ENCODE results near the gene POLR2B. TPM values are rescaled to one million over a fixed set of nuclear protein-coding genes. Genes with fewer than 3 reads are reported as not detected.
A peak's percentile ranks its signal among the peaks of the same experiment; 100 is the strongest.
"Not testable (repeated sequence)": the region's sequence is repeated elsewhere in the genome, so short reads cannot be mapped to it uniquely, and the experiment has no call there.

POLR2B gene
- total and polyA plus RNA-seq, 4 donors = 18.7 to 69.6 (median 48.2) TPM

DNA sequence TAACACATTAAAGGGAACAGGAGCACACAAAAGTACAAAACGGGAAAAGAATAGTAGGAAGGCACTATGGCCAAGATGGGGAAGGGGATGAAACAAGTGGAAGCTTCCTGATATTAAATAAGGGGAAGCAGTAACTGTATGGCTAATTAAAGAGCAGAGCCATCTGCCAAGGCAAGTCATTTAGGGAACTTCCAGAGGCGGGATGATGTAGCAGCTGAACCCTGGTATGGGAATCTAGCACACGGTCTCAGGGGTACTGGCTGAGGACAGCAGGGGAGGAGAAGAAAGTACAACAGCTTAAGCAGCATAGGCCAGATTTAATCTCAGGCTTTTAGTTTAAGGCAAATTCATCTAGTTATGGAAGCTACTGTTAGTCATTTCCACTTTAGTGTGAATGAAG, 72.4 kb downstream of the POLR2B start:
- intact Hi-C loops (cut with DNase I) = no loop called here
- no peaks in the 10 kb centered on the region for H3K36me3 ChIP-seq (ENCODE audit: control insufficient read depth in 1 of 2, insufficient read depth in 2 of 2, low read length in 1 of 2)
- peak overlapping the region; percentile 69 to 72 for H3K27ac ChIP-seq (ENCODE audit: low read depth in 1 of 2, low read length in 2 of 2)
- H3K27me3 ChIP-seq (ENCODE audit: control insufficient read depth in 1 of 2, insufficient read depth in 2 of 2, low read length in 1 of 2) = no peaks in the 10 kb centered on the region
- WGBS, 2 donors = 31 to 34% methylated on average over 3 of the region's 3 CpGs
- peak; percentile 26 for ATAC-seq (ENCODE audit: low FRiP score)
- H3K4me3 ChIP-seq (ENCODE audit: low read length in 2 of 2) = no peak overlapping the region
- no peak for DNase-seq
- H3K9me3 ChIP-seq (ENCODE audit: control insufficient read depth, low read length) = no peaks in the 10 kb centered on the region
- H3K4me1 ChIP-seq (ENCODE audit: control insufficient read depth in 1 of 2, insufficient read depth in 2 of 2, low read length in 2 of 2) = peaks cover 0 to 29% of the 10 kb centered on the region in 2 donors

DNA sequence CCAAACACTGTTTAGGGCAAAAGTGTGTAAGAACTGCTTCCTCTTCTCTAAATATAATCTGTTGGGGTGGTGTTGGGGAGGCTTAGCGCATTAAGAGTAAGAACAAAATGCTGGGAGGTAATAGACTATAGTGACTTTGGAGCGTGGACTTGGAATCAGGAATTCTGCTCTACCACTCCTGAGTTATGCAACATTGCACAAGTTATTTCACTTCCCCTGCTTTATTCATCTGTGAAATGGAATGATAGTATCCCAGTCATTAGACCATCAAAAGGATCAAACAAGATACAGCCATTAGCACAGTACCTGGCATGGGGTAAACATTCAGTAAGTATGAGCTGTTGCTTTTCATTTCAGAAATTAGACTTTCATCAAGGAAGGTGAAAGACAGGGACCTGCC, 72.8 kb downstream of the POLR2B start:
- ATAC-seq (ENCODE audit: low FRiP score) (no peak), DNase-seq (no peak)
- Histone ChIP-seq H3K4me3 (ENCODE audit: low read length in 2 of 2) (no peak overlapping the region), H3K27ac (ENCODE audit: low read depth in 1 of 2, low read length in 2 of 2) (peak overlapping the region; percentile 30 to 69), H3K27me3 (ENCODE audit: control insufficient read depth in 1 of 2, insufficient read depth in 2 of 2, low read length in 1 of 2) (no peaks in the 10 kb centered on the region), H3K9me3 (ENCODE audit: control insufficient read depth, low read length) (no peaks in the 10 kb centered on the region), H3K4me1 (ENCODE audit: control insufficient read depth in 1 of 2, insufficient read depth in 2 of 2, low read length in 2 of 2) (peaks cover 0 to 29% of the 10 kb centered on the region in 2 donors), H3K36me3 (ENCODE audit: control insufficient read depth in 1 of 2, insufficient read depth in 2 of 2, low read length in 1 of 2) (no peaks in the 10 kb centered on the region)
- WGBS, 2 donors = 94 to 95% methylated on average over 2 of the region's 2 CpGs
- intact Hi-C loops (cut with DNase I) = no loop called here

DNA sequence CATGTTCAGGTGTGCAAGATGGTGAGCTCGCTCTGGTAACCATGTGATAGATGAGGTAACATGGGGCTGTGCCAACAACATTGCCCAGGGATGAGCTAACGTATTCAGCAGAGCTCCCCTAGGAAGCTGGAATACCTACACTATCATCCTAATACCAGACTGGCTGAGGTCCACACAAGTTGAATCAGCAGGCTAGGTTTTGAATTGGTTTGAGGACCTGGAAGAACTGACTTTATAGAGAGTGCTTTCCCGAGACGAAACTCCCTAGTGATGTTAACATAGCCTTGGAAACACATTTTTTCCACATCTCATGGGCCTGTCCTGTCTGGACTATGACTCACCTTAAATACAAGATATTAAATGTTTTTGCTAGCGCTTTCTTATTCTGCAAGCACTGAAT, 74.8 kb downstream of the POLR2B start:
- no peaks in the 10 kb centered on the region for H3K27me3 ChIP-seq (ENCODE audit: control insufficient read depth in 1 of 2, insufficient read depth in 2 of 2, low read length in 1 of 2)
- no peak overlapping the region for H3K4me3 ChIP-seq (ENCODE audit: low read length in 2 of 2)
- WGBS, 2 donors = 0 to 19% methylated on average over 5 of the region's 5 CpGs
- ATAC-seq (ENCODE audit: low FRiP score) (peak; percentile 13), DNase-seq (peak in 1 of 2 donors; percentile 54)
- no peaks in the 10 kb centered on the region for H3K9me3 ChIP-seq (ENCODE audit: control insufficient read depth, low read length)
- peaks cover 2 to 35% of the 10 kb centered on the region in 2 donors for H3K4me1 ChIP-seq (ENCODE audit: control insufficient read depth in 1 of 2, insufficient read depth in 2 of 2, low read length in 2 of 2)
- no peaks in the 10 kb centered on the region for H3K36me3 ChIP-seq (ENCODE audit: control insufficient read depth in 1 of 2, insufficient read depth in 2 of 2, low read length in 1 of 2)
- peak overlapping the region; percentile 39 to 90 for H3K27ac ChIP-seq (ENCODE audit: low read depth in 1 of 2, low read length in 2 of 2)
- intact Hi-C loops (cut with DNase I) = no loop called here

DNA sequence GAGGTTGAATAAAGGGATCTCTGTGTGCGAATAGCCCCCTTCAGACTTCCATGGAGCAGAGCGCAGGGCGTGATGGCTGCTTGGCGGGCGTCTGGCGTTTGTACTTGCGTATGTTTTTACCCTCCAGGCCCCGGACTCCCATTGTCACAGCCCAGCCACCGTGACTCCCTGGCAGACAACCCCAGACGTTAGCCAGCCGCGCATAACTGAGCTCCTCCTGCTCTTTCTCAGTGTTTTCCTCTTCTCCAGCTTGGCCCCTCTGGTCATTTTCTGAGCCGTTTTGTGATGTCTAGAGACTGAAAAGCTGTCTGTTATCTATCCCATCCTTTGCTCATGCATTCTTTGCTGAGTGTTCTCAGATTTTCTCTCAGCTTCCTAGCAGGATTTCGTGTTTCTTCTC, 77.2 kb downstream of the POLR2B start:
- peak overlapping the region; percentile 85 to 98 for H3K27ac ChIP-seq (ENCODE audit: low read depth in 1 of 2, low read length in 2 of 2)
- no peak overlapping the region for H3K4me3 ChIP-seq (ENCODE audit: low read length in 2 of 2)
- 5 to 11% methylated on average over 14 of the region's 14 CpGs for WGBS, 2 donors
- no peaks in the 10 kb centered on the region for H3K9me3 ChIP-seq (ENCODE audit: control insufficient read depth, low read length)
- H3K4me1 ChIP-seq (ENCODE audit: control insufficient read depth in 1 of 2, insufficient read depth in 2 of 2, low read length in 2 of 2) = peaks cover 3 to 33% of the 10 kb centered on the region in 2 donors
- ATAC-seq (ENCODE audit: low FRiP score) (peak; percentile 59), DNase-seq (no peak)
- no peaks in the 10 kb centered on the region for H3K27me3 ChIP-seq (ENCODE audit: control insufficient read depth in 1 of 2, insufficient read depth in 2 of 2, low read length in 1 of 2)
- H3K36me3 ChIP-seq (ENCODE audit: control insufficient read depth in 1 of 2, insufficient read depth in 2 of 2, low read length in 1 of 2) = no peaks in the 10 kb centered on the region
- intact Hi-C loops (cut with DNase I) = no loop called here

DNA sequence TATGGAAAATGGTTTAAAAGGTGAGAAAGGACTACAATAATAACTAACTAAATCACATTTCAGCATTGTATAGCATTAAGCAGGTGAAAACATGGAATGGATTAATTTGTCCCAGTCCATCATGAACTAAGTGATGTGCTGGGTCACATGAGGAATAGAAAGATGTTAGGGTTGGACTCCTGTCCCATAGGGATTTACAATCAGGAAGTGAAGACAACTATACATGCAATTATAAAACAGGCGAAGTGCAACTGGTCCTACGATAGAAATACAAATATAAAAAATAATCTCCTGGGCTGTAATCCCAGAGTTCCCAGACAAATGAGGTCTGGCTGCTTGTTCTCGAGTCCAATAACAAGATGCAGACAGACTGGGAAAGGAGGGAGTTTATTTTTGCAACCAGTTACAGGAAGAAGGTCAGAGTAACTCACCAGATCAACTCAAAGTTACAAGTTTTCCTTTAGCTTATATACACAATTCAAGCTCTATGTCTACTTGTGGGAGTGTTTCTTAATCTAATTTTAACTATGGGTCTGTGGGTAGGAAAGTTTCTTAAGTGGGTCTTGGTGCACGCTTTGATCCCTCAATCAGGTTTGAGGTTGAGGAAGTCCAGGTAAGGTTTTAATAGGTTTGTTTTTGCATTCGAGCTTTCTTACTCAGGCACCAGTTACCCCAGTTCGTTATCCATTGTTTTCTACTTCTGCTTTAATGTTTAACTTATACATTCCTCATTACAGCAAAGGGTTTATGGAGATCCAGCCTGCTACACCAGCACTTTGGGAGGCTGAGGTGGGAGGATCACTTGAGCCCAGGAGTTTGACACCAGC, 81.4 kb downstream of the POLR2B start:
- ATAC-seq (ENCODE audit: low FRiP score) (no peak), DNase-seq (no peak)
- Histone ChIP-seq H3K4me3 (ENCODE audit: low read length in 2 of 2) (no peak overlapping the region), H3K27ac (ENCODE audit: low read depth in 1 of 2, low read length in 2 of 2) (peak overlapping the region; percentile 90 to 96), H3K27me3 (ENCODE audit: control insufficient read depth in 1 of 2, insufficient read depth in 2 of 2, low read length in 1 of 2) (no peaks in the 10 kb centered on the region), H3K4me1 (ENCODE audit: control insufficient read depth in 1 of 2, insufficient read depth in 2 of 2, low read length in 2 of 2) (peaks cover 5 to 29% of the 10 kb centered on the region in 2 donors), H3K36me3 (ENCODE audit: control insufficient read depth in 1 of 2, insufficient read depth in 2 of 2, low read length in 1 of 2) (no peaks in the 10 kb centered on the region), H3K9me3 (ENCODE audit: control insufficient read depth, low read length) (no peaks in the 10 kb centered on the region)
- 5 to 8% methylated on average over 6 of the region's 6 CpGs for WGBS, 2 donors
- intact Hi-C loops (cut with DNase I) = loop anchor here in 1 of 2 donors (2.0 kb wide), 1 partner anchor 21 kb away; no protein-coding TSS in a partner anchor

DNA sequence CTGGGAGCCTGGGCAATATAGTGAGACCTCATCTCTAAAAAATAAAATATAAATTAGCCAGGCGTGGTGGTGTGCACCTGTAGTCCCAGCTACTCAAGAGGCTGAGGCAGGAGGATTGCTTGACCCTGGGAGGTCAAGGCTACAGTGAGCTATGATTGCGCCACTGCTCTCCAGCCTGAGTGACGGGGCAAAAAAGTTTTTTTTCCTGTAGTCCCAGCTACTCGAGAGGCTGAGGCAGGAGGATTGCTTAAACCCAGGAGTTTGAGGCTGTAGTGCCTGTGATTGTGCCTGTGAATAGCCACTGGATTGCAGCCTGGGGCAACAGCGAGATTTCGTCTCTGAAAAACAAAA, 82.0 kb downstream of the POLR2B start:
- not testable (repeated sequence) for DNase-seq; H3K9me3 ChIP-seq (ENCODE audit: control insufficient read depth, low read length); H3K4me3 ChIP-seq (ENCODE audit: low read length in 2 of 2); H3K36me3 ChIP-seq (ENCODE audit: control insufficient read depth in 1 of 2, insufficient read depth in 2 of 2, low read length in 1 of 2); ATAC-seq (ENCODE audit: low FRiP score); H3K27me3 ChIP-seq (ENCODE audit: control insufficient read depth in 1 of 2, insufficient read depth in 2 of 2, low read length in 1 of 2)
- intact Hi-C loops (cut with DNase I) = loop anchor here in 1 of 2 donors (2.0 kb wide), 1 partner anchor 20 kb away; no protein-coding TSS in a partner anchor
- WGBS, 2 donors = 34 to 36% methylated on average over 6 of the region's 6 CpGs
- Histone ChIP-seq H3K27ac (ENCODE audit: low read depth in 1 of 2, low read length in 2 of 2) (peak overlapping the region; percentile 90 to 96), H3K4me1 (ENCODE audit: control insufficient read depth in 1 of 2, insufficient read depth in 2 of 2, low read length in 2 of 2) (peaks cover 5 to 29% of the 10 kb centered on the region in 2 donors)

DNA sequence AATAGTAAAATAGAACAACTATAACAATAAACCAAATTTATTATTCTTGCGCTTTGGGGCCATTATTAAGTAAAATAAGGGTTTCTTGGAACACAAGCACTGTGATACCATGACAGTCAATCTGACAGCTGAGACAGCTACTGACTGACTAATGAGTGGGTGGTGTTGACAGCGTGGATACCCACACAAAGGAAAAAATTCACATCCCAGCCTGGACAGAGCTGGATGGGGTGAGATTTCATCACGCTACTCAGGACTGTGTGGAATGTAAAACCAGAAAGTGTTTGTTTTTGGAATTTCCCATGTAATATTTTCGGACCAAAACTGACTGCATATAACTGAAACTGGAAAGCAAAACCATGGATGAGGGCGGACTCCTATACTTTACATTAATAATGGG, 82.7 kb downstream of the POLR2B start:
- peaks cover 5 to 25% of the 10 kb centered on the region in 2 donors for H3K4me1 ChIP-seq (ENCODE audit: control insufficient read depth in 1 of 2, insufficient read depth in 2 of 2, low read length in 2 of 2)

DNA sequence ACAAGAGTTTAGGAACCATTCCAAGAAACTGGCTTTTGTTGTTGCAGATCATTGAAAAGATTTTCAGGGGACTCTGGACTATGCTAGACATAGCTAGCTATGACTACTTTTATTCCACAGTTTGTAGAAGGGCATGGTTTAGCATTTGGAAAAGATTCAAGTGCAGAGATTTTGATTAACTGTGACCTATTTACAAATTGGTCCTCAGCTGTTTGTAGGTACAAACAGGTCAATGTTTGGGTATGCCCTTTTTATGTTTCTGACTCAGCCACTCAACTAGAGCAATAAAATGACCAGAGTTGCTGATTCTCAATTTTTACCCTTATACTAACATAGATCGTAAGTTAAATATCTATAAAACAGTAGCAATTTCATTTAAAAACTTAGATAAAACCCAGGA, 84.8 kb downstream of the POLR2B start:
- DNase-seq (no peak), ATAC-seq (ENCODE audit: low FRiP score) (no peak)
- H3K9me3 ChIP-seq (ENCODE audit: control insufficient read depth, low read length) = no peaks in the 10 kb centered on the region
- WGBS, 2 donors = 18 to 29% methylated on average over 1 of the region's 1 CpG
- H3K4me3 ChIP-seq (ENCODE audit: low read length in 2 of 2) = no peak overlapping the region
- H3K27ac ChIP-seq (ENCODE audit: low read depth in 1 of 2, low read length in 2 of 2) = peak overlapping the region in 1 of 2 donors; percentile 90
- H3K27me3 ChIP-seq (ENCODE audit: control insufficient read depth in 1 of 2, insufficient read depth in 2 of 2, low read length in 1 of 2) = no peaks in the 10 kb centered on the region
- H3K36me3 ChIP-seq (ENCODE audit: control insufficient read depth in 1 of 2, insufficient read depth in 2 of 2, low read length in 1 of 2) = no peaks in the 10 kb centered on the region
- peaks cover 3 to 14% of the 10 kb centered on the region in 2 donors for H3K4me1 ChIP-seq (ENCODE audit: control insufficient read depth in 1 of 2, insufficient read depth in 2 of 2, low read length in 2 of 2)
- intact Hi-C loops (cut with DNase I) = no loop called here

More for the DNA sequence above, 82.7 kb downstream of the POLR2B start:
- H3K36me3 ChIP-seq (ENCODE audit: control insufficient read depth in 1 of 2, insufficient read depth in 2 of 2, low read length in 1 of 2) = no peaks in the 10 kb centered on the region
- intact Hi-C loops (cut with DNase I) = loop anchor here in 1 of 2 donors (2.0 kb wide), 1 partner anchor 19 kb away; no protein-coding TSS in a partner anchor
- 15 to 22% methylated on average over 5 of the region's 5 CpGs for WGBS, 2 donors
- no peaks in the 10 kb centered on the region for H3K9me3 ChIP-seq (ENCODE audit: control insufficient read depth, low read length)
- DNase-seq (no peak), ATAC-seq (ENCODE audit: low FRiP score) (no peak)
- no peak overlapping the region for H3K4me3 ChIP-seq (ENCODE audit: low read length in 2 of 2)
- H3K27me3 ChIP-seq (ENCODE audit: control insufficient read depth in 1 of 2, insufficient read depth in 2 of 2, low read length in 1 of 2) = no peaks in the 10 kb centered on the region
- H3K27ac ChIP-seq (ENCODE audit: low read depth in 1 of 2, low read length in 2 of 2) = peak overlapping the region; percentile 22 to 96

DNA sequence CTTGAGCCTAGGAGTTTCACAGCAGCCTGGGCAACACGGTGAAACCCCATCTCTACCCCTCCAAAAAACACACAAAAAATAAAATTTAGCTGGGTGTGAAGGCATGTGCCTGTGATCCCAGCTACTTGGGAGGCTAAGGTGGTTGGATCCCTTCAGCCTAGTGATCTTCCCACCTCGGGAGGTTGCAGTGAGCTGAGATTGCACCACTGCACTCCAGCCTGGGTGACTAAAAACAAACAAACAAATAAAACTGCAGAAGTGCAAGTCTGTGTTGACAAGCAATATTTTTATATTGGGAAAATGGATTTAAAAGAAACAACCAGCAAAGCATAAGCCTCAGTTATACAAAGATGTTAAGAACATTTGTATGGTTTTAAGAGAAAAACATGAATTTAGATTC, 85.4 kb downstream of the POLR2B start:
- DNase-seq (no peak), ATAC-seq (ENCODE audit: low FRiP score) (no peak)
- peak overlapping the region; percentile 81 to 97 for H3K27ac ChIP-seq (ENCODE audit: low read depth in 1 of 2, low read length in 2 of 2)
- H3K9me3 ChIP-seq (ENCODE audit: control insufficient read depth, low read length) = no peaks in the 10 kb centered on the region
- intact Hi-C loops (cut with DNase I) = no loop called here
- H3K4me1 ChIP-seq (ENCODE audit: control insufficient read depth in 1 of 2, insufficient read depth in 2 of 2, low read length in 2 of 2) = peaks cover 3 to 18% of the 10 kb centered on the region in 2 donors
- no peak overlapping the region for H3K4me3 ChIP-seq (ENCODE audit: low read length in 2 of 2)
- H3K27me3 ChIP-seq (ENCODE audit: control insufficient read depth in 1 of 2, insufficient read depth in 2 of 2, low read length in 1 of 2) = no peaks in the 10 kb centered on the region
- 10 to 15% methylated on average over 2 of the region's 2 CpGs for WGBS, 2 donors
- no peaks in the 10 kb centered on the region for H3K36me3 ChIP-seq (ENCODE audit: control insufficient read depth in 1 of 2, insufficient read depth in 2 of 2, low read length in 1 of 2)
